GM12878 (cell line): Measurements from ENCODE around the gene GNAT3. TPM values are rescaled to one million over a fixed set of nuclear protein-coding genes. Genes with fewer than 3 reads are reported as not detected.
A peak's percentile ranks its signal among the peaks of the same experiment; 100 is the strongest.

Experiments used
- ATAC-seq: fragments of 200-7000 bp; cut with Tn5 transposase; 3 replicates; pipeline ENCODE4 v1.9.1; 2020; ENCODE audit warnings: mild to moderate bottlenecking, moderate library complexity
- BruUV-seq: library from RNA; stranded (reverse); fragments of 400-500 nt; replicated peaks from 2 replicates; lab custom pipeline; 2021; lab: Mats Ljungman, UMichigan
- CTCF ChIA-PET: fragments of 300-600 bp; sonication (Branson Sonifier 250); formaldehyde crosslinking; extraction: SDS; loops from one replicate; lab custom pipeline; 2021; ENCODE audit warnings: inconsistent platforms; lab: Yijun Ruan, JAX
- POLR2A ChIA-PET: fragments of 350-600 bp; formaldehyde crosslinking; extraction: SDS; loops from one replicate; lab custom pipeline; 2021; ENCODE audit warnings: inconsistent platforms; lab: Charles Lee
- RAD21 ChIA-PET: fragments of 300-600 bp; sonication (Branson Sonifier 250); formaldehyde crosslinking; loops from one replicate; lab custom pipeline; 2023; ENCODE audit warnings: antibody characterized with exemption; ENCODE audit not compliant: unreplicated experiment; lab: Charles Lee
- SMC1A ChIA-PET: fragments of 300-600 bp; sonication (Branson Sonifier 250); formaldehyde crosslinking; loops from one replicate; lab custom pipeline; 2023; ENCODE audit not compliant: unreplicated experiment, uncharacterized antibody; lab: Charles Lee
- DNase-seq: peaks from one replicate; pipeline ENCODE4 v3.0.0-alpha.2; 2011; ENCODE audit warnings: low read depth, low spot score
- FAIRE-seq: peaks from 3 replicates; lab custom pipeline; 2011; peaks lifted over from hg19 to GRCh38; lab: Jason Lieb, UNC
- H2AFZ ChIP-seq: 2 replicates; pipeline ENCODE4 v1.6.0; 2011; ENCODE audit warnings: low read depth, low read length, control low read depth; ENCODE audit not compliant: control insufficient read depth
- H3K27ac ChIP-seq: 2 replicates; pipeline ENCODE4 v1.5.1; 2011; ENCODE audit warnings: control low read depth; ENCODE audit not compliant: control insufficient read depth, insufficient read depth
- H3K27me3 ChIP-seq, 2 experiments: replicated peaks in 1 of 2; 2 replicates each; pipeline versions ENCODE4 v1.6.0 to v1.6.1; 2011; ENCODE audit warnings: low read length in 1 of 2; ENCODE audit not compliant: control insufficient read depth in 2 of 2, insufficient read depth in 2 of 2
- H3K36me3 ChIP-seq, 2 experiments: 2 replicates each; pipeline ENCODE4 v1.5.1; 2011; ENCODE audit warnings: low read length in 1 of 2; ENCODE audit not compliant: control insufficient read depth in 2 of 2, insufficient read depth in 2 of 2
- H3K4me1 ChIP-seq: 2 replicates; pipeline ENCODE4 v1.6.1; 2011; ENCODE audit warnings: mild to moderate bottlenecking, low read length, moderate library complexity, mixed read lengths; ENCODE audit not compliant: control insufficient read depth, insufficient read depth
- H3K4me2 ChIP-seq: 2 replicates; pipeline ENCODE4 v1.6.0; 2011; ENCODE audit warnings: control low read depth; ENCODE audit not compliant: control insufficient read depth, insufficient read depth
- H3K4me3 ChIP-seq: fragments of 200-600 bp; sonication (generic); 2 replicates; pipeline ENCODE4 v1.5.1; 2016
- H3K79me2 ChIP-seq: 2 replicates; pipeline ENCODE4 v1.6.0; 2011; ENCODE audit warnings: low read length; ENCODE audit not compliant: control insufficient read depth, insufficient read depth
- H3K9ac ChIP-seq: 2 replicates; pipeline ENCODE4 v1.8.0; 2011; ENCODE audit warnings: low read length, control low read depth, mixed read lengths; ENCODE audit not compliant: control insufficient read depth, insufficient read depth
- H3K9me3 ChIP-seq: replicated peaks from 3 replicates; pipeline ENCODE4 v1.5.1; 2011; ENCODE audit warnings: mild to moderate bottlenecking, low read length; ENCODE audit not compliant: control insufficient read depth, insufficient read depth
- H4K20me1 ChIP-seq: 2 replicates; pipeline ENCODE4 v1.6.0; 2011; ENCODE audit not compliant: control insufficient read depth, insufficient read depth
- BCL11A ChIP-seq: IDR thresholded peaks from 2 replicates; pipeline ENCODE4 v1.6.1; 2011; ENCODE audit warnings: low read depth, low read length
- MLLT1 ChIP-seq: fragments of 450-650 bp; IDR thresholded peaks from 2 replicates; pipeline ENCODE4 v1.6.1; 2016; ENCODE audit warnings: mild to moderate bottlenecking
- RELB ChIP-seq: fragments of 450-650 bp; IDR thresholded peaks from 2 replicates; pipeline ENCODE4 v1.6.1; 2017; ENCODE audit warnings: low read depth, mild to moderate bottlenecking, moderate library complexity
- RUNX3 ChIP-seq: IDR thresholded peaks from 2 replicates; pipeline ENCODE4 v1.6.1; 2012; ENCODE audit warnings: low read length, inconsistent platforms
- SREBF1 ChIP-seq: IDR thresholded peaks from 2 replicates; pipeline ENCODE4 v1.6.1; 2012; ENCODE audit warnings: mild to moderate bottlenecking, low read length
- TCF7 ChIP-seq: IDR thresholded peaks from 2 replicates; pipeline ENCODE4 v1.6.1; 2014; ENCODE audit warnings: antibody characterized with exemption, borderline replicate concordance
- ZBTB4 ChIP-seq: fragments of 450-650 bp; formaldehyde crosslinking; IDR thresholded peaks from 2 replicates; pipeline ENCODE4 v1.4.0; 2022; ENCODE audit warnings: mild to moderate bottlenecking, moderate library complexity
- WGBS: methylation state at CpG from one replicate; pipeline ENCODE4 v1.1.6; 2016; ENCODE audit warnings: low lambda C conversion rate; ENCODE audit not compliant: insufficient replicate concordance, insufficient coverage; ENCODE audit errors: missing lambda C conversion rate; 5-methylcytosine and 5-hydroxymethylcytosine counted together
- in situ Hi-C: fragments of 300-500 bp; cut with MboI; formaldehyde crosslinking; loops from 9 replicates; pipeline ENCODE4 v1.14.3; 2018; ENCODE audit warnings: mixed read lengths
- intact Hi-C: fragments of 100-400 bp; cut with micrococcal nuclease; formaldehyde crosslinking; loops from one replicate; pipeline ENCODE4 v1.14.2; 2022; ENCODE audit not compliant: unreplicated experiment
- polyA plus RNA-seq, 11 experiments: library from polyadenylated mRNA; depleted of rRNA in 4 of 11; unstranded in 6 of 11; stranded (reverse) in 5 of 11; fragments of >200 nt; fragmentation: Nextera tagmentation in 4 of 11; fragmentation: Illumina TruSeq in 1 of 11; extraction: Ambion mirVana in 4 of 11; extraction: Trizol in 1 of 11; gene quantifications; 1 replicate in 1 of 11; 2 replicates in 10 of 11; pipeline versions ENCODE4 v1.2.1 to v1.2.3, GENCODE V29; 2011 to 2016; ENCODE audit warnings: inconsistent platforms in 2 of 11, missing spikeins in 2 of 11, low read depth in 1 of 11
- total RNA-seq, 4 experiments: library from RNA; depleted of rRNA in 3 of 4; stranded (reverse); fragments of >200 nt in 3 of 4; fragmentation: Illumina TruSeq in 1 of 4; extraction: Trizol in 1 of 4; gene quantifications; 2 replicates each; pipeline versions ENCODE4 v1.2.1 to v1.2.3, GENCODE V29; 2013 to 2021
- TF ChIP-seq, protein P1 (sequence below): IDR thresholded peaks from 2 replicates; pipeline ENCODE4 v1.6.1; 2011; ENCODE audit warnings: mild to moderate bottlenecking, low read depth, low read length, moderate library complexity; ENCODE audit not compliant: insufficient replicate concordance

GNAT3 gene
- total and polyA plus RNA-seq, 10 of the 15 experiments (the other 5 are each of a cell fraction or from before 2014, with no cell fraction given), result 1.7 to 8.3 (median 5.8) TPM; not detected in 1

GRCh38 chr7:80500325-80500724 is 11.5 kb downstream of the GNAT3 start:
- H3K4me2 ChIP-seq, result no peak overlapping the region
- no peak overlapping the region for H3K9ac ChIP-seq

More at GRCh38 chr7:80500325-80500724, 11.5 kb downstream of the GNAT3 start:
- Histone ChIP-seq H3K27me3 (no peaks in the 10 kb centered on the region), H3K27ac (no peak overlapping the region), H3K36me3 (no peaks in the 10 kb centered on the region), H4K20me1 (no peaks in the 10 kb centered on the region), H3K4me1 (no peaks in the 10 kb centered on the region), H3K79me2 (no peaks in the 10 kb centered on the region), H3K4me3 (no peak overlapping the region), H3K9me3 (no peaks in the 10 kb centered on the region), H2AFZ (no peak overlapping the region)
- 44% methylated on average over 1 of the region's 1 CpG for WGBS
- in situ Hi-C loops (no loop called here), intact Hi-C loops (no loop called here)
- DNase-seq (no peak), FAIRE-seq (peak; percentile 7), ATAC-seq (no peak)
- no TSS peak for BruUV-seq
- ChIA-PET SMC1A (no interaction called here), RAD21 (no interaction called here), CTCF (no interaction called here), POLR2A (no interaction called here)
- no peak for TF ChIP-seq MLLT1
- no peak for TF ChIP-seq RELB
- TF ChIP-seq ZBTB4 (CRISPR knock-in tag), result no peak
- TF ChIP-seq TCF7, result no peak
- no peak for TF ChIP-seq BCL11A
- TF ChIP-seq SREBF1, result no peak
- TF ChIP-seq, protein P1, sequence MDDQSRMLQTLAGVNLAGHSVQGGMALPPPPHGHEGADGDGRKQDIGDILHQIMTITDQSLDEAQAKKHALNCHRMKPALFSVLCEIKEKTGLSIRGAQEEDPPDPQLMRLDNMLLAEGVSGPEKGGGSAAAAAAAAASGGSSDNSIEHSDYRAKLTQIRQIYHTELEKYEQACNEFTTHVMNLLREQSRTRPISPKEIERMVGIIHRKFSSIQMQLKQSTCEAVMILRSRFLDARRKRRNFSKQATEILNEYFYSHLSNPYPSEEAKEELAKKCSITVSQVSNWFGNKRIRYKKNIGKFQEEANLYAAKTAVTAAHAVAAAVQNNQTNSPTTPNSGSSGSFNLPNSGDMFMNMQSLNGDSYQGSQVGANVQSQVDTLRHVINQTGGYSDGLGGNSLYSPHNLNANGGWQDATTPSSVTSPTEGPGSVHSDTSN, result no peak
- no peak for TF ChIP-seq RUNX3
